HG02610 (cell line): ENCODE measurements around the gene PRDX2.
"Not testable (repeated sequence)": the region's sequence is repeated elsewhere in the genome, so short reads cannot be mapped to it uniquely, and the experiment has no call there.

Experiments
- ATAC-seq: cut with Tn5 transposase; IDR thresholded peaks from one replicate; pipeline ENCODE4 v1.9.1; 2021; ENCODE audit warnings: mild to moderate bottlenecking, moderate library complexity; ENCODE audit not compliant: unreplicated experiment

The PRDX2 gene

DNA sequence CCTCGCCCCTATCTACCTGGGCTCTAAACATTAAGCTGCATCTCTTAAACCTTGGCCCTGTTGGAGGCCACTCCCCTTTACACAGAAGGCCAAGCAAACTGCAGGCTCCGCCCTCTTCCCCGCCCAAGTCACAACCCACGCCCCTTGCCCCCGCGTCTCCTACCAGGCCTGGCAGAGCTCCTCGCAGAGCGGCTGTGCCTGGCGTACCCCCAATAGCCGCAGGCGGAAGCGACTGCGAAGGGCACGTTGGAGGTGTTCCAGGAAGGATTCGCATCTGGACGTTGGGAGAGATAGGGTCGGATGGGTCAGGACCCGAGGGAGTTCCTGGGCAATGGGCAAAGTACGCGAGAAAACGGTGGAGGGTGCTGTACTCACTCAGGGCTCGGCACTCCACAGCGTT lies 26.9 kb upstream of the PRDX2 start:
- no peak for ATAC-seq

GRCh38 chr19:12825254-12826131 lies 23.9 kb upstream of the PRDX2 start:
- no peak for ATAC-seq

GRCh38 chr19:12821761-12822160 lies 20.2 kb upstream of the PRDX2 start:
- ATAC-seq, result no peak

DNA sequence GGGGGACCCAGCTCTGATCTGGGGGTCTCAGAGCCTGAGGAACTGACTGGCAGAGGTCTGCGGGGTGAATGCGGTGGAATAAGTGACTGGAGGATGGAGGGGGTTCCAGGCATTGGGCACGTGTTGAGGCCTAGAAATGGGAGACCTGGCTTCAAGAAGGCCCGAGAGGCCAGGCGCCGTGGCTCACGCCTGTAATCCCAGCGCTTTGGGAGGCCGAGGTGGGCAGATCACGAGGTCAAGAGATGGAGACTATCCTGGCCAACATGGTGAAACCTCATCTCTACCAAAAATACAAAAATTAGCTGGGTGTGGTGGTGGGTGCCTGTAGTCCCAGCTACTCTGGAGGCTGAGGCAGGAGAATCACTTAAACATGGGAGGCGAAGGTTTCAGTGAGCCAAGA lies 16.2 kb upstream of the PRDX2 start:
- ATAC-seq, result not testable (repeated sequence)

- not testable (repeated sequence) for ATAC-seq
These were observed 15.6 kb upstream of the PRDX2 start for GRCh38 chr19:12817188-12817587.

- no peak for ATAC-seq
These were observed 13.5 kb upstream of the PRDX2 start for GRCh38 chr19:12815088-12815487.

- peak; percentile 75 for ATAC-seq
These were observed 4.9 kb upstream of the PRDX2 start, which contains the start of gene RNASEH2A for GRCh38 chr19:12806242-12807081. RNASEH2A (plus strand) TSS chr19:12806584; CDS start chr19:12806674, 90 bp downstream.

GRCh38 chr19:12804051-12804450 lies 2.5 kb upstream of the PRDX2 start:
- ATAC-seq, result no peak

DNA sequence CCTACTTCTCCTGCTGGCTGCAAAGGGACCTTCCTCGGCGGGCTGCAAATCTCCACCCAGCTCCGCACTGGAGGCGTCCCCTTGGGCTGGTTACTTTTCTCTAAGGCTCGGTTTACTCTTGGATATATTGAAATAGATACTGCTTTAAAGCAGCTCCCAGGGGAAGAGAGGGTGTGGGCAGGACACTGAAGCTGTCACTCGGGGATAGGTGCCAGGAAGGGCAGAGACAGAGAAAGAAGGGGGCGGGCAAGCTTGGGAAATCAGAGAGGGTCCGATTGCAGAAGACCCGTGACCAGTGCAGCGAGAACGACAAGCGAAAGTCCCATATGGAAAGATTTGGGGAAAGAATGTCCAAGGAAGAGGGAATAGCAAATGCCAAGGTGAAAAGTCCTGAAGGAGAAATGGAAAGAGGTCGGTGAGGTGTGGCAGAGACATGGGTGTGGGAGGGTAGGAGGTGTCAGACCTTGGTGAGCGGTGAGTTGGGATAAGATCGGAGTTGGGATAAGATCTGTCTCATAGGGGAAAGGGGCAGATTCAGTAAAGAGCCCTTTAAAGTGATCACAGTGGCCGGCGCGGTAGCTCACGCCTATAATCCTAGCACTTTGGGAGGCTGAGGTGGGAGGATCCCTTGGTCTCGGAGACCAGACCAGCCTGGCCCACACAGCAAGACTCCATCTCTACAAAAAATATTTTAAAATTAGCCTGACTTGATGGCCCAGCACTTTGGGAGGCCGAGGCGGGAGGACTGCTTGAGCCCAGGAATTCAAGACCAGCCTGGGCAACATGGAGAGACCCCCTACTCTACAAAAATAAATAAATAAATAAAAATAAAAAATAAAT lies 887 bp upstream of the PRDX2 start:
- ATAC-seq, result no peak

DNA sequence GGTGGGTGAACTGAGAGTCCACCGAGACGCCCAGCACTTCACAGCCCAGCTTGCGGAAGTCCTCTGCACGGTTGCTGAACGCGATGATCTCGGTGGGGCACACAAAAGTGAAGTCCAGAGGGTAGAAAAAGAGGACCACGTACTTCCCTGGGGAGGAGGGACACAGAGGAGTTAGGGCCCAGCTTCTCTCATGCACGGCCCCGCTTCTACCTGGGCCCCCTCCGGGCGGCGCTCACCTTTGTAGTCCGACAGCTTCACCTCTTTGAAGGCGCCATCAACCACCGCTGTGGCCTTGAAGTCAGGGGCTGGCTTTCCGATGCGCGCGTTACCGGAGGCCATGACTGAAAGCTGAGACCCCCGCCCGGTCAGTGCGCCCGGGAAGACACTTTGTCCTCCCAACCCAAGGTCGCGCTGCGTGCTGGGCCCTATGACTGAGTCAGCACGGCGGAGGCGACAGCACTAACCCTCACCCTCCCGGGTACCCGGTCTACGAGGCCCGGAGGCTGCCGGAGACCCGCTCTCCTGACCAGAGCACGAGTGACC lies 606 bp downstream of the PRDX2 start:
- ATAC-seq, result no peak

DNA sequence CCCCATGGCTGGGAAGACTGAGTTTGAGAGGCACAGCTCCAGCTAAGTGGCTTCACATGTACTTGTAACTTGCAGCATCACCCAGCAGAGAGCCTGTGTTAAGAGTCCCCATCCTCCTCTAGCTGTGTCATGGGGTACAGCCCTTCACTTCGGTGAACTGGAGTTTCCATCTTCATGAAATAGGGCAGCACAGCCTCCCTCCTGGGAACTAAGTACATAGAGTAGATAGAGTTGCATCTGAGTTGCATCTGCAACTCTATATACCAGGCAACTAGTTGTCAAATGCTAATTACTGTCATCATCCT lies 1.2 kb downstream of the PRDX2 start:
- ATAC-seq, result no peak

DNA sequence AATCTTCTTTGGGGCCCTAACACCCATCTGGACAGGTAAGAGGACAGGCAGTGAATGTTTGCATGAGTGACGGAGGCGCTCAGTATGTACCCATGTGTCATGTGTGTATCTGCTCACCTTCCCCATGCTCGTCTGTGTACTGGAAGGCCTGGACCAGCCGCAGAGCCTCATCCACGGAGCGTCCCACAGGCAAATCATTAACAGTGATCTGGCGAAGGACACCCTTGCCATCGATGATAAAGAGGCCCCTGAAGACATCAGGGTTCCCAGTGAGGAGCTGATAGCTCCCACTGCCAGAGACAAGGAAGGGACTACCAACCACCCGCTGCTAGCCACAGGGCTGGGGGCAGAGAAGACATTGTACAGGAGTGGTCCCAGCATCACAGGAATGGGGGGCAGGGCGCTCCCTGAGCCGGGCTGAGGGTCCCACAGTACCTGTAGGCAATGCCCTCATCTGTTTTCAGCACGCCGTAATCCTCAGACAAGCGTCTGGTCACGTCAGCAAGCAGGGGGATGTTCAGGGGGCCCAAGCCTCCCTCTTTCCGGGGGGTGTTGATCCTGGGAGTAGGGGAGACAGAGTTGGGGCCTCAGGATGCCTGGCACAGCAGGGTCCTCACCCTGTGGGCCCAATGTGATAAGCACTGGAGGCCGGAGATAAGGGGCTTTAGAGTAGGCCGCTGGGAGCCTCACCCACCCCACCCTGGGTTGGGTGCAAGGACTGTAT lies 1.7 kb downstream of the PRDX2 start:
- no peak for ATAC-seq

DNA sequence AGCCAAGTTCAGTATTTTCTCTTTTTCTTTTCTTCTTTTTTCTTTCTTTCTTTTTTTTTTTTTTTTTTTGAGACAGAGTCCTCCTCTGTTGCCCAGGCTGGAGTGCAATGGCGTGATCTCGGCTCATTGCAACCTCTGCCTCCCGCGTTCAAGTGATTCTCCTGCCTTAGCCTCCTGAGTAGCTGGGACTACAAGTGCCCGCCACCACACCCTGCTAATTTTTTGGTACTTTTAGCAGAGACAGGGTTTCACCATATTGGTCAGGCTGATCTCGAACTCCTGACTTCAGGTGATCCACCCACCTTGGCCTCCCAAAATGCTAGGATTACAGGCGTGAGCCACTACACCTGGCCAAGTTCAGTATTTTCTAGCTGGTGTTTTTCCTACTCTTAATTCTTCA lies 4.0 kb downstream of the PRDX2 start:
- ATAC-seq, result not testable (repeated sequence)

DNA sequence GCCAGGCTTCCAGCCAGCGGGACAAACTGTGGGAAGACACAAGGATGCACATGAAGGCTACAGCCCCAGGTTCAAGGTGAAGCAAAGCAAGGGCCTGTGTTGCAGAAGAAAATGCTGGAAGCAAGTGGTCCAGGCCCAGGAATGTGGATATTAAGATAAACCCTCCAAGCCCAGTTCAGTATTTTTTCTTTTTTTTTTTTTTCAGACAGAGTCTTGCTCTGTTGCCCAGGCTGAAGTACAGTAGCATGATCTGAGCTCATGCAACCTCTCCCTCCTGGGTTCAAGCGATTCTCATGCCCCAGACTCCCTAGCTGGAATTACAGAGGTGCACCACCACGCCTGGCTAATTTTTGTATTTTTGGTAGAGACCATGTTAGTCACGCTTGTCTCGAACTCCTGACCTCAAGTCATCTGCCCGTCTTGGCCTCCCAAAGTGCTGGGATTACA lies 4.4 kb downstream of the PRDX2 start:
- no peak for ATAC-seq

DNA sequence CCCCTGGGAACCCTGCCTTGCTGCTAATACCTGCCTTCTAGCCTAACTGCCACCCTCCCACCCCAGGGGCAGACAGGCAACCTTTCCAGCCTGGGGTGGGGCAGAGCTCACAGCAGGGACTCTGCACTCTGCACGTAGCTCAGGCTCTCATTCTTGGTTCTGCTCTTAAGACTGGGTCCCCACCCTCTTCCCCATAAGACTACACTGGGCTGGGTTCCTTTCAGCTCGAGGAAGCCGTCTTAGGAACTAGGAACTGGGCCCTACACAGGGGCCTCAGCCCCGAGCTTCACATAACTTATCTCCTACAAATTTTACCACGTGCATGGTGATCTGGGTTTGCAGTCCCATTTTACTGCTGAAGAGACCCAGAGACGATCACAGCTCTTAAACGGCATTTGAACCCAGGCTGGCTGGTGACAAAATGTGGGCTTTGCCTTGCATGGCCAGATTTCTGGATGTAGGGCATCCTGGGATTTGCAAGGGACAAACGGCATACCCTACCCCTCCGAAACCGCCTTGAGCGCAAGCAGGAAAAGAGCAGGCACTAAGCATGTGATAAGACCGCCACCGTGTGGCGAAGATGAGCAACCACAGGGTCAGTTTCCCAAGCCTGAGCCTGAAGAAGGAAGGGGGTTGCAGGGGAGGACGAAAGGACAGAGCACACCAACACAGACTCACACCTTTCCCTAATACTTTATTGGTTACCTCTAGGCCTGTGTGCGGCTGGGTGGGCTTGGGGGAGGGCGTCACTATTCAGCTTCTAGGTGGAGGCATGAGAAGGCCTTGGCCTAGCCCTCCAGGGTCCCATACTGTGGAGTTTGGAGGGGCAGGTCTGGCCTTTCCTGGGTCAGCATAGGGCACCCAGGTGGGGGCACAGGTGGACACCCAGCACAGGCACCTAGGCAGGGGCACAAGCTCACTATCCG lies 5.2 kb downstream of the PRDX2 start:
- ATAC-seq, result no peak

GRCh38 chr19:12794971-12795381 lies 6.6 kb downstream of the PRDX2 start:
- no peak for ATAC-seq

DNA sequence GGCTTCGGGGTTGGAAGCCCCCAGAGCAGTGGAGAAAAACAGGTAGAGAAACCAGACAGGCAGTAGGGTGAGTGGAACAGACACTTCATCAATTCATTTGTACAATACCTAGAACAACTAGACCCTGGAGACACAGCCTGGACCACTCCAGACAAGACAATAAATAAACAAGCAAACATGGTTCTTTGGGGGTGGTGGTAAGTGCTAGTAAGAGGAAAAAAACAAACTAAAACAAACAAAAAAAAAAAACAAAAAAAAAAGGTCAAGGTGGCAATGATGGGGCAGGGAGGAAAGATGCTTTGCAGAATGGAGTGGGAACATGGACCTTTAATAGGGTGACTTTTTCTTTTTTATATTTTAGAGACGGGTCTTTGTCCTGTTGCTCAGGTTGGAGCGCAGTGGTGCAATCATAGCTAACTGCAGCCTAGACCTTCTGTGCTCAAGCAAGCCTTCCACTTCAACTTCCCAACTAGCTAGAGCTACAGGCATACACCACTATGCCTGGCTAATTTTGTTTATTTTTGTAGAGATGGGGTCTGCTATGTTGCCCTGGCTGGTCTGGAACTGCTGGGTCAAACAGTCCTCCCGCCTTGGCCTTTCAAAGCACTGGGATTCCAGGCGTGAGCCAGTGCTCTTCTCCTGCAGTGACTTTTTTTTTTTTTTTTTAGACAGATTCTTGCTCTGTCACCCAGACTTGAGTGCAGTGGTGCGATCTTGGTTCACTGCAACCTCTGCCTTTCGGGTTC lies 7.2 kb downstream of the PRDX2 start:
- ATAC-seq, result no peak
